GM13977 (cell line): Measurements from ENCODE around the gene MYOM1.

Experiments used
- DNase-seq: peaks from one replicate; pipeline ENCODE4 v3.0.0; 2012; ENCODE audit warnings: low spot score
- in situ Hi-C: fragments of 300-500 bp; cut with MboI; formaldehyde crosslinking; loops from one replicate; pipeline ENCODE4 v1.12.0; 2022; ENCODE audit warnings: low sequenced_read_pairs, low pct_unique_long_range_greater_than_20kb, mixed read lengths, inconsistent platforms; ENCODE audit not compliant: unreplicated experiment
- TF ChIP-seq, protein P1 (sequence below): IDR thresholded peaks from 2 replicates; pipeline ENCODE4 v1.5.1; 2012; ENCODE audit warnings: mild to moderate bottlenecking, control low read depth; ENCODE audit not compliant: insufficient read depth; ENCODE audit errors: extremely low read depth, missing control alignments

MYOM1 gene

DNA sequence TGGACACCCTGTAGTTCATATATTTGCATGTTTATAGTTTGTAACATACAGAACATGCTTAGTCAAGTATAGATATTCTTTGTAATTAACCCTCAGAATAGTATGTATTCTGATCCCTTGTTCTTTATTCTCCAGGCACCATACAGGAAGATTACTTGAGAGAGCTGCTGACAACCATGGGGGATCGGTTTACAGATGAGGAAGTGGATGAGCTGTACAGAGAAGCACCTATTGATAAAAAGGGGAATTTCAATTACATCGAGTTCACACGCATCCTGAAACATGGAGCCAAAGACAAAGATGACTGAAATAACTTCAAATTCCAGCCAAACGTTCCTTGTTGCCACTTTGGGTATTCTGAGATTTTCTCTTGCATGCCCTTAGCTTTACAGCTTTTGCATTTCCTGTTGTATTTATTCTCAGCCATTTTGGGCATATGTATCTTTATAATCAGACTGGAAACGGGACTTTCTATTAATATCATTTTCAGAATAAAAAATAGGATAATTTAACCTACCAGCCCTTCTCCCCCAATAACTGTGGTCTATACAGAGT is 35.9 kb upstream of the MYOM1 start:
- TF ChIP-seq, protein P1, sequence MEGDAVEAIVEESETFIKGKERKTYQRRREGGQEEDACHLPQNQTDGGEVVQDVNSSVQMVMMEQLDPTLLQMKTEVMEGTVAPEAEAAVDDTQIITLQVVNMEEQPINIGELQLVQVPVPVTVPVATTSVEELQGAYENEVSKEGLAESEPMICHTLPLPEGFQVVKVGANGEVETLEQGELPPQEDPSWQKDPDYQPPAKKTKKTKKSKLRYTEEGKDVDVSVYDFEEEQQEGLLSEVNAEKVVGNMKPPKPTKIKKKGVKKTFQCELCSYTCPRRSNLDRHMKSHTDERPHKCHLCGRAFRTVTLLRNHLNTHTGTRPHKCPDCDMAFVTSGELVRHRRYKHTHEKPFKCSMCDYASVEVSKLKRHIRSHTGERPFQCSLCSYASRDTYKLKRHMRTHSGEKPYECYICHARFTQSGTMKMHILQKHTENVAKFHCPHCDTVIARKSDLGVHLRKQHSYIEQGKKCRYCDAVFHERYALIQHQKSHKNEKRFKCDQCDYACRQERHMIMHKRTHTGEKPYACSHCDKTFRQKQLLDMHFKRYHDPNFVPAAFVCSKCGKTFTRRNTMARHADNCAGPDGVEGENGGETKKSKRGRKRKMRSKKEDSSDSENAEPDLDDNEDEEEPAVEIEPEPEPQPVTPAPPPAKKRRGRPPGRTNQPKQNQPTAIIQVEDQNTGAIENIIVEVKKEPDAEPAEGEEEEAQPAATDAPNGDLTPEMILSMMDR = no peak
- in situ Hi-C loops = no loop called here
- DNase-seq = no peak

DNA sequence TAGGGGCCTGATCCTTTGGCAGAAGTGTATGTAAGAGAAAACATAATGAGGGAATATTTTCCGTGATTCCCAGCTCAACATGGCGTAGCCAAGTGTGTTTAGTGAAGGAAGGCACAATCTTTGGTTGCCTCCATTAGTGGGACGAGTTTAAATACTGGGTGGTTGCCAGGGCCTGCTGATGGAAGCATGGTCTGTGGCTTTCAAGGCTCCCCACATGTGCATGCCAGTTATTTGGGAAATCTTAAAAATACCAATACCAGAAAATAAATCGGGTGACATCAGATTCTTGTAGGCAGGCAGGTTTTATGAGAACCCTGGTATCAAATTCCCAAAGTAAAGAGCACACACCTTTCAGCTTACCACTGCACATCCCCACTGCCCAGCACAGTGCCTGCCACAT is 35.0 kb upstream of the MYOM1 start:
- in situ Hi-C loops = no loop called here
- TF ChIP-seq, protein P1 = no peak

DNA sequence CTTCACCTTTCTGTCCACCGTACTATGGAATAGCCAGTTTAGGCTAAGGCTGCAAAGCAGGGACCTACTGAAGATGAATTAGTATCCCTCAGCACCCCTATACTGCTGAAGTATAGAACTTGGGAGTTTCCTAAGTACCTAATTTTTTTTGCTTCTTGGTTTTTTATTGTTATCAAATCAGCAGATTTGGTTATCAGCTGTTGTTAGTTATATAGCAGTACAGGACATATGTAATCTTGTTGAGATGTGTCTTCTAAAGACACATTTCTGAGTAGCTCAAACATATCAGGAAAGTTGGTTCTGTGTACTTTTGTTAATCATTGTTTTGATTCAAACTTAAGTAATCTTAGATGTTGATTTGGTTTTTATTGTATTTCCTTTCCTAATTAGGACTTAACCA is 33.1 kb upstream of the MYOM1 start:
- TF ChIP-seq, protein P1 = no peak
- no peak for DNase-seq
- in situ Hi-C loops = no loop called here

More for the DNA sequence above, 35.0 kb upstream of the MYOM1 start:
- no peak for DNase-seq

DNA sequence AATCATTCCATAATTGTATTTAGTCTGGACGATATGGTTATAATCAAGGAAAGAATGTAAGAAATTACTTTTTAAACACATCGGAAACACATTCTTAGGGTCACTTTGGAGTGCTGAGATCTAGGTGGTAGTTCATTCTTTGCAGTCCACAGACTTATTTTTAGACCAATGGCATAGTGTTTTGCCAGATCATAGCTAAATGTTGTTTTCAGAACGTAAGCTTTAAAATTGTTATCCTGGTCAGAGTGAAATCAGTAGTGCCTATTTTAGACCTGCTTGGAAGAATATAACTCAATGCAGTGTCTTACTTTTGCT is 32.2 kb upstream of the MYOM1 start:
- in situ Hi-C loops = no loop called here
- TF ChIP-seq, protein P1 = no peak
- no peak for DNase-seq

DNA sequence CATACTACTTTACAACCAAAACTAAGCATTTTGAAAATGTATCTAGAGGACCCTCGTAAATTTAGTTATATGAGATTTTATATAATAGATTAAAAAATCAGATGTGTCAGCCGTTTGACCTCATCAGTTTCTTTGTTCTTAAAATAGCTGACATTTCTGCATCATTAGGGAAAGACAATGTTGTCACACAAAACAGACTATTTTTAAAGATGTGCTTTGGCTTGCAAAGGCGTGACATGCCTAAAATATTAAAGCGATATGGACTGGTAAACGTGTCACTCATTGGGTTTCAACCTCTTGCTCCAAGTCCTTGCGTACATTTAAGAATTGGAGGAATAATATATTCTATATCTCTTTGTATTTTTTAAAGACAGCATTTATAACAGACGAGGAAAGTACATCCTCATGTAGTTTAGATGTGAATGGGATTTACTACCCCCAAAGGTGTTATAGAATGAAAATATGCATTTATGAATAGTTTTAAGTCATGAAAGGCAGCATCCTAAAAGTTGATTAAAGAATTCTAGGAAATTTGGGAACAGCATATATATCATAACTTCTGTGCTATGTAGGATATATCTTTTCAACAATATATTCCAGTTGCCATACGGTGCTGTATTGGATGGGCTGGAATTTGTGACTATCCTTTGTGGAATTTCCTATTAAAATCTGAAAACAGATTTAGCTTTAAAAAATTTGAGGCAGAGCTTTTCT is 31.6 kb upstream of the MYOM1 start:
- TF ChIP-seq, protein P1 = no peak
- in situ Hi-C loops = no loop called here
- no peak for DNase-seq

DNA sequence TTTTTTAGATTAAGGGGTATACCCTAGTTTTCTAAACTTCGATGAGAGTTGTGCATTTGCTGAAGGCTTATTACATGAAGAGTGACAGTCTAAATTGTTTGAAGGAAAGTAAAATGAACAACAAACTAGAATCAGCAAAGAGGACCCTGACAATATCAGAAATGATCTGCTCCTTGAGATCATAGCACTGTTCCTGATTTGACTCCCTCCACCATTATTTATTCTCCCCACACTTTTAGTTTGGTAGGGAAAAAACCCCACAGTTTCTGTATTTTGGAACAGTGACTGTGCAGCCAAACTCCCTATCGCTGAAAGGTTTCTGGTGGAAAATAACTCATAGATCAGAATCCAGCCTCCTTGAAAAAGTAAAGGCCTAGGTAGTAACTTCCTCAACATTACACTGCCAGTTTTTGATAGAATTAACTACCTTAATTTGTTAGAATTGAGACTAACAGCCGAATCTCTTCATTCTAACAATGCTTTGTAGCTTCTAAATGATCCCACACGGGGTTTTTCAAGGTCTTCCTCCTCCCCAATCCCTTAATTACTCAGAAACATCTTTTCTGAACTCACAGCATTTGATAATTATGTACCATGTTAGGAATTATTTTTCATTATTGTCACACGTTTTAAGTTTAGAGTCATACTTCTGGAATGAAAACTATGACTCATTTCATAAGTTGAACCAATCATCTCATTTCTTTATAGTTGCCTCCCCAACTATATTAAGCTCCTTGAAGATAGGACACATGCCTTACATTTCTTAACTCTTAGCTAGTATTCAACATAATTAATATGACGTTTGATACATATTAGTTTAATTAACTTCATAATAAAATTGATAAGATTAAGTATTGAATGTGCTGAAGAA is 30.7 kb upstream of the MYOM1 start:
- in situ Hi-C loops = no loop called here
- no peak for DNase-seq

More for the DNA sequence above, 30.7 kb upstream of the MYOM1 start:
- TF ChIP-seq, protein P1 = no peak
